Suppressor macrophage treated with lipopolysaccharide for 4 hours (primary cell): ENCODE results near the gene FOCAD.
A peak's percentile ranks its signal among the peaks of the same experiment; 100 is the strongest.
"Not testable (repeated sequence)": the region's sequence is repeated elsewhere in the genome, so short reads cannot be mapped to it uniquely, and the experiment has no call there.

Source experiments
- DNase-seq: peaks from one replicate; pipeline ENCODE4 v3.0.0-alpha.2; 2020

The FOCAD gene, protein sequence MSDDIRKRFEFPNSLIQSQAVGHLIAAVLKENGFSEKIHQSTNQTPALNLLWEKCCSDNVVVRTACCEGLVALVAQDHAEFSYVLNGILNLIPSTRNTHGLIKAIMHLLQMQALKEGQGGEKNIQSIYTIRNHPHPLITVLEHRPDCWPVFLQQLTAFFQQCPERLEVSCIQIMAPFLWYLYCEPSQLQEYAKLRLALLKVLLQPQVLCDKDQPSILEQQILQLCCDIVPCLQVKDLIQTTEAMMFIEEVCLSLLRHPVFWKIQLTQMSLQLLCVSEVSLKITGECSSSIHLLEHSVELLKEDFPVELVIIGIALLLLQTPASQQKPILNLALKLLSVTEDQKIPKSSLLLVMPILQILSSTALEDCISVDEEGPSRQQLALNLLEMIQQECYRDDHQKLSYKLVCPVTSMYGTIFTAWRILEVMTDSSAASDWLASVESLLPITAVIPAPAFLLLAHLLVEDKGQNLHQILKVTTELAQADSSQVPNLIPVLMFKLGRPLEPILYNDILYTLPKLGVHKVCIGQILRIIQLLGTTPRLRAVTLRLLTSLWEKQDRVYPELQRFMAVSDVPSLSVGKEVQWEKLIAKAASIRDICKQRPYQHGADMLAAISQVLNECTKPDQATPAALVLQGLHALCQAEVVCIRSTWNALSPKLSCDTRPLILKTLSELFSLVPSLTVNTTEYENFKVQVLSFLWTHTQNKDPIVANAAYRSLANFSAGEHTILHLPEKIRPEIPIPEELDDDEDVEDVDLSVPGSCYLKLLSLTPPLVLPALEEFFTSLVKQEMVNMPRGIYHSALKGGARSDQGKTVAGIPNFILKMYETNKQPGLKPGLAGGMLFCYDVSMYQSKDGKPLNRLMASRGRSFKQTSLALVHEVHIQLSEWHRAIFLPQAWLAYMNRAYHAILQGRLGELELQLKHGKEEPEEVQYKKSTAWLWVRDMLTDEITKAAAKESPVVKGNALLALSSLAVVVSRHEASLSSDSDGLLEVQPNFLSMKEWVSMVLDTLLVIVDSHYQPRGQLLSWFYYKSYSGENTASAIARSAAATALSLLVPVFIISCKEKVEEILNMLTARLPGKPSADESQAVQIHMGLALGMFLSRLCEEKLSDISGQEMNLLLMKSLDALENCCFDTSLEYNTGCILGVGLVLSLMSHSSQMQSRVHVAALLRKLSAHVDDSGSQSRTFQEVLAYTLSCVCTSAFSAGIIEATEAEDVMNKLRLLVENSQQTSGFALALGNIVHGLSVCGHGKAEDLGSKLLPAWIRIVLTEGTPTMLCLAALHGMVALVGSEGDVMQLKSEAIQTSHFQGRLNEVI (N-terminal part only)

DNA sequence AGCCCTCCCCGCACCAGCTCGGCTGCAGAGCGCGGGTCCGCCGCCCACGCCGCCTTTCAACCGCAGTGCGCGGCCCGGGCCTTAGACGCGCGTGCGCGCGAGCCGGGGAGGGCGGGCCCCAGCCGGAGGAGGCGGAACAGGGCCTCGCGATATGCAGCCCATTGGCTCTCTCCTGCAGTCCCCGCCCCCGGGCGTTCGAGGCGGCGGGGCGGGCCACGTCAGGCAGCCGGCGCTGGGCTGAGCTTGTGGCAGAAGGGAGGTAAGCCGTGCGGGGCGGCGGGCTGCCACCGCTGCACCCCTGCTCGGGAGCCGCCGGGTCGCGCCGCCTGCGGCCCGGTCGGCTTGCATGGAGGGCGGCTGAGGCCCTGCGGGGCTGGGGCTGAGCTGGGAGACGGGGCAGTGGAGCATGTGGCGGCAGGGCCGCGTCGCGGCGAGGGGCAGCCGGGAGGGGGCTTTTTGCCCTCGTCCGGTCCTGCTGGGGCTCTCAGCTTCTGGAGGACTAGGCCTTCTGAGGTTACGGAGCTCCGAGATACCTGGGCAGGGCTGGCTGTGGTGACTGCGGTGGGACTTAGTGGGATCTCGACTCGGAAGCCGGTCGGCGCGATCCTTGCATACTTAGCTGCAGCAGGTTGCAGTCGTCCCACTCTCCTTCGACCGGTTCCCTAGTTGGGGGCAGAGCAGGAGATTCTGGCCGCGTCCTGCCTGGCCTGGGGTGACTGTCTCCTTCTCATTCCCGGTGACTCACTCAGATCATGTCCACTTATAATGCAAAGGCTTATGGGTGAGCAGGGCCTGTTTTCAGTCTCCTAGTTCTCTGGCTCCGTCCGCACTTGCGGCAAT, at the start of gene FOCAD:
TSS of gene FOCAD (plus strand) at position 225 of the 840 bp plus-strand sequence. CDS start 31,095 bp downstream, outside the sequence.
- DNase-seq: peak; percentile 97

DNA sequence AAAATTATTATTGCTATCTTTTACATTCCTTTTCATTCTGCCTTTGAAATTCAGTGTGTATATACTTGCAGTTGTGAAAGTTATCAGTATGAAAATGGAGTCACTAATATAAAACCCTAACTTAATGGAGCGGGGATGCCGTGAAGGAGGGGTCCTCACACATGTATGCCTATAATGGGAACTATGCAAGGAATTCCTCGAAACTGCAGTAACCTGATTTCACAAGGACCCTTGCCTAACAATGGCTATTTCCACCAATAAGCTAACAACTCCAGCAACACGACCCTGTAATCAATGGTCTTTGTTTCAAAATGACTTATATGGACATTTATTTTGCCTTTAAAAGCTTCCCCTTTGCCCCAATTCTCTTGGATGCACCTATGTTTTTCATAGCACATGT, 49.2 kb upstream of the FOCAD start:
- no peak for DNase-seq

DNA sequence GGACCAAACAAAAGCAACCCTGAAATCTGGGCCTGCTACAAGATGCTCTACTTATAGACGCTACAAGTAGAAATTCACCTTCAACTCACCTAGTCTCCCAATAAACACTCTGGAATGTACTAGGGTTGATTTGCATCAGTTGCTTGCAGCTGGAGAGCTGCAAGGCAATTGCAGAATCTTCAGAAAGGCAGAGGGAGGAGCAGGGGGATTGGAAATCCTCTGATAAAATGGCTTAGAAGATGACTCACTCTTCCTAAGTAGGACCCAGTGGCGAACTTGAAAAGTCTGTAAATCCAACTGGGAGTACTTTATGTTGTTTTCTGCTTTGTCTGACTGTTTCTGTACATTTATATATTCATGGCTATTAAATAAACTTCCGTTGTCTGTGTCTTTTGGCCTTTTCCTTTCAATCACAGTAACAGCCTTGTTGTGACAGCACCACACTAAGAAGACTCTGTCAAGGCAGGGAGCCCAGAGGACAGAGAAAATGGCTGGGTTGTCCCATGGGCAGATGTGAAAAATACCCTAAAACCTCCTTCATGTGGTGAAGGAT, 47.1 kb upstream of the FOCAD start:
- DNase-seq: no peak

DNA sequence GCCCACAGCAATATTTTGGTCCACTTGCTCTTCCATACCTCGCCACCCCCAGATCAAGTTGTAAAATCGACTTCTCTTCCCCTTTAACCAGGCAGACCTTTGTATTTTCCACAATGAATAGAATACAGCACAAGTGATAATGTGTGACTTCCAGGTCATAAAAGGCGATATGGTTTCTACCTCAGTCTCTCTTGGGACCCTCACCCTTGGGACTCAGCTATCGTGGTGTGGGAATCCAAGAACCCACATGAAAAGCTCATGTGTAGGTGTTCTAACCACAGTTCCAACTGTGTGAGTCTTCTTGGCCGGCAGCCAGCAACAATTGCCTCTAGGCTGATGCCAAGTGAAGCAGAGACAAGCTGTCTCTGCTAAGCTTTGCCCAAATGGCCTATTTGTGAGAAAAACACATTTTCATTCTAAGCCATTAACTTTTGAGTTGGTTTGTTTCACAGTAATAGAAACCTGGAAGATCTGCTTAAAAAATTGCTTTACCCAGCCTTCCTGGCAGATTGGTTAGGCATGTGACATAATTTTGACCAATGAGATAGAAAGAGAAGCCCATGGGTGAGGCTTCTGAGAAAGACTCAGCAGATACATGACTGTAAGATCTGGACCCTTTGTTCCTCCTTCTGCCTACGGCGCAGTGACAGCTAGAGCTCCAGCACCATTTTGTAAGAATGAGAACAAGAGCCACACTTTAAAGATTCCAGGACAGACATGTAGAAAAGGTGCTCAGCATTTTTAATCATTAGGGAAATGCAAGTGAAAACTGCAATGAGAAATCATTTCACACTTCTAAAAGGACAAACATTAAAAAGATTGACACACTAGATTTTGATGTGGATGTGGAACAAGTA, 43.5 kb upstream of the FOCAD start:
- DNase-seq: no peak

DNA sequence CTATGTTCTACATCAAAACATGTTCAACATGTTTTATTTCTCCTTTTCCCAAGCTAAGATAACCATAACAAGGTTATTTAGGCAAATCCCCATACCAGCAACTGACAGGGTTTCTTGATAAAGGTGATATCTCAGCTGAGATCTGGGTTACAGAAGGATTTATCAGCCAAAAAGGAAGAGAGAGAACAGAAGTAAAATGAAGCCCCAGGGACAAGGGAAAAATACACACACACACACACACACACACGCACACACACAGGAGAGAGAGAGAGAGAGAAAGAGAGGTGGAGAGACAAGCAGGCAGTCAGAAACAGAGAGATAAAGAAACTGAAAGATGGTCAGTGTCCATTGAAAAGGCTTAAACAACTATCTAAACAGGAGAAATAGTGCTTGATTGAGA, 42.0 kb upstream of the FOCAD start:
- DNase-seq: no peak

DNA sequence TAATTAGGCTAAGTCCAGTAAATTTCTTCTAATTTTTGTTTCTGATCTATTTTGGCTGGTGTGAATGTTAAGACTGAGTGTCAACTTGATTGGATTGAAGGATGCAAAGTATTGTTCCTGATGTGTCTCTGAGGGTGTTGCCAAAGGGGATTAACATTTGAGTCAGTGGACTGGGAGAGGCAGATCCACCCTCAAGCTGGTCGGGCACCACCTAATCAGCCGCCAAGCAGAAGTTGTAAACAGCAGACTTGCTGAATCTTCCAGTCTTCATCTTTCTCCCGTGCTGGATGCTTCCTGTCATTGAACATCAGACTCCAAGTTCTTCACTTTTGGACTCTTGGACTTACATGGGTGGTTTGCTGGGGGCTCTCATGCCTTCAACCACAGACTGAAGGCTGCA, 40.4 kb upstream of the FOCAD start:
- DNase-seq: no peak

DNA sequence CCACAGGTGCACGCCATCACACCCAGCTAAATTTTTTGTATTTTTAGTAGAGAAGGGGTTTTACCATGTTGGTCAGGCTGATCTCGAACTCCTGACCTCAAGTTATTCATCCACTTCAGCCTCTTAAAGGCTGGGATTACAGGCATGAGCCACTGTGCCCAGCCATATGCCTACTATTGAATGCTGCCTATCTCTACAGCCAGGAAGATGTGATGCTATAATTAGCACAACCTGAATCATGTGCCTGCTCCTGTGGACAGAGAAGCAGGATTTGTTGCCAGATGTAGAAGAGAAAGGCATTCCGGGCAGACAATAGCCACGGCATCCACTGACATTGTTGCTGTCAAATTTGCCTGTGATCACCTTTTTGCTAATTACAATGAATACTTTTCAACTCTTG, 37.4 kb upstream of the FOCAD start:
- no peak for DNase-seq

DNA sequence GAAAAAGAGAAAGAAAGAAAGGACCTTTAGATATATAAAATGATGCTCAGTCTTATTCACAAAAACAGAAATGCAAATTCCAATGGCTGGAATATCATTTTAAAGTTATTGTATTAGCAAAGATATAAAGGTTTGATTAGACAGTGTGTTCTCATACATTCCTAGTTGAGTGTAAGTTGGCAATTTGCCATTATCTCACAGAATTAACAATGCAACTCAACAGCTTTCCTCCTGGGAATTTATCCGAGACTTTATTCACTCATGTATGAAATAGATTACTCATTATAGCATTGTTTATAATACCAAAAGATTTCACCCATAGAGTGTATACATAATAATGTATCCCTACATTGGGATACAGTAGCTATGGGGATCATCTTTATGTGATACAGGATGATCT, 34.7 kb upstream of the FOCAD start:
- DNase-seq: no peak

DNA sequence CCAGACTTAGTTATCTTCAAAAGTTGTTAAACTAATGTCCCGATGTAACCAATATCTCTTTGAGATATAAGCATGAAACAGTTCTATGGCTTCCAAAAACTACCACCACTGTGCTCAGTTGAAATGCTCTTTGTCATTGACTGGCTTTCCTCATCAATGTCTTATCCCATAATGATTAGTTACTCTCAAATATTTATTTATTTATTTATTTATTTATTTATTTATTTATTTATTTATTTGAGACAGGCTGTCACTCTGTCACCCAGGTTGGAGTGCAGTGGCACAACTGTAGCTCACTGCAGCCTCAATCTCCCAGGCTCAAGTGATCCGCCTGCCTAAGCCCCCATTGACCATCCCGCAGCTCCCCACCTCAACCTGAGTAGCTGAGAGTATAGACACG, 33.7 kb upstream of the FOCAD start:
- DNase-seq: no peak

DNA sequence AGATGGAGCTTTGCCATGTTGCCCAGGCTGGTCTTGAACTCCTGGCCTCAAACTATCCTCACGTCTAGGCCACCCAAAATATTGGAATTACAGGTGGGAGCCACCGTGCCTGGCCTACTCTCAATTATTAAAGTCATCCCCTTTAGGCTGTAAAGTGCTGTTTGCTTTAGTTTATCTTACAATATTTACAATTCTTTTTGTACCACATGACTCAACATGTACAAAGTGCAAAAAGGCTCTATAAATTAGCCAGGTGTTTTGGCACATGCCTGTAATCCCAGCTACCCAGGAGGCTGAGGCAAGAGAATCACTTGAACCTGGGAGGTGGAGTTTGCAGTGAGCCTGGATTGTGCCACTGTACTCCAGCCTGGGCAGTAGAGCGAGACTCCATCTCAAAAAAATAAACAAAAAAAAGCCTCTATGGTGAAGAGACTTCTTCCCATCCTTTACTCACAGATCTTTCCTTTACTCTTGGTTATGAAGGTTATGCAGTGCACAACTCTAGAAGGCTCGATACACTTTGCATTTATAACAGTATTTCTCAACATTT, 33.2 kb upstream of the FOCAD start:
- no peak for DNase-seq

DNA sequence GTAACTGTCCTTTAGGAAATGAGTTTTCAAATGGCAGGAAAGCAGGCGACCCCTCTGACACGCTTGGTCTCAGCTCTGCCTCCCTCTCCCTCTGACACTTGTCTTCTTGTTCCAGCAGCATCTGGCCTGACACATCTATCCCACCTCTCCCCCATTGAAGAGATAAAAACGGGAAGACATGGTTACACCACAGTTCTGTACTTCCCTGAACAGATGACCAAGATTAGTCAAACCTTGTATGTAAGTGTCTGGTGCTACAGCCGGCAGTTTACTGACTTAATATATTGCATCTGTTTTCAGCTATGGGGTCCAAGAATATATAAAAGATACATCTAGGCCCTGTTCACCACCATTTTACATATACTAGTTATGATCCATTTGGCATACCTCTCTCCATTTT, 32.1 kb upstream of the FOCAD start:
- DNase-seq: peak; percentile 28

DNA sequence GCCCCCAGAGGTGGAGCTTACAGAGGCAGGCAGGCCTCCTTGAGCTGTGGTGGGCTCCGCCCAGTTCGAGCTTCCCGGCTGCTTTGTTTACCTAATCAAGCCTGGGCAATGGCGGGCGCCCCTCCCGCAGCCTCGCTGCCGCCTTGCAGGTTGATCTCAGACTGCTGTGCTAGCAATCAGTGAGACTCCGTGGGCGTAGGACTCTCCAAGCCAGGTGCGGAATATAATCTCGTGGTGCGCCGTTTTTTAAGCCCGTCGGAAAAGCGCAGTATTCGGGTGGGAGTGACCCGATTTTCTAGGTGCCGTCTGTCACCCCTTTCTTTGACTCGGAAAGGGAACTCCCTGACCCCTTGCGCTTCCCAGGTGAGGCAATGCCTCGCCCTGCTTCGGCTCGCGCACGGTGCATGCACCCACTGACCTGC, 25.8 kb upstream of the FOCAD start:
- not testable (repeated sequence) for DNase-seq

DNA sequence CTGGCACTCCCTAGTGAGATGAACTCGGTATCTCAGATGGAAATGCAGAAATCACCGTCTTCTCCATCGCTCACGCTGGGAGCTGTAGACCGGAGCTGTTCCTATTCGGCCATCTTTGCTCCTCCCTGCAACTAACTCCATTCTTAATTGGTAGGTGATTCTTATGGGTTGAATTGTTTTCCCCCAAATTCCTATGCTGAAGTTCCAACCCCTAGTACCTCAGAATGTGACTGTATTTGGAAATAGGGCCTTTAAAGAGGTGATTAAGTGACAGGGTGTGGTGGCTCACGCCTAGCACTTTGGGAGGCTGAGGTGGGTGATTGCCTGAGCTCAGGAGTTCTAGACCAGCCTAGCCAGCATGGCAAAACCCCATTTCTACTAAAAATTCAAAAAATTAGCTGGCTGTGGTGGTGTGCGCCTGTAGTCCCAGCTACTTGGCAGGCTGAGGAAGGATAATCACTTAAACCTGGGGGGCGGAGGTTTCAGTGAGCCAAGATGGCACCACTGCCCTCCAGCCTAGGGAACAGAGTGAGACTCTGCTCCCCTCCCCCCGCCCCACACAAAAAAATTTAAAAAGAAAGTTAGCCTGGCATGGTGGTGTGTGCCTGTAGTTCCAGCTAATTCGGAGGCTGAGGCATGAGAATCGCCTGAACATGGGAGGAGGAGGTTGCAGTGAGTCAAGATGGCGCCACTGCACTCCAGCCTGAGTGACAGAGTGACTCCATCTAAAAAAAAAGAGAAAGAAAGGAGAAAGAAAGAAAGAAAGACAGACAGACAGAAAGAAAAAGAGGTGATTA, 25.2 kb upstream of the FOCAD start:
- DNase-seq: no peak

DNA sequence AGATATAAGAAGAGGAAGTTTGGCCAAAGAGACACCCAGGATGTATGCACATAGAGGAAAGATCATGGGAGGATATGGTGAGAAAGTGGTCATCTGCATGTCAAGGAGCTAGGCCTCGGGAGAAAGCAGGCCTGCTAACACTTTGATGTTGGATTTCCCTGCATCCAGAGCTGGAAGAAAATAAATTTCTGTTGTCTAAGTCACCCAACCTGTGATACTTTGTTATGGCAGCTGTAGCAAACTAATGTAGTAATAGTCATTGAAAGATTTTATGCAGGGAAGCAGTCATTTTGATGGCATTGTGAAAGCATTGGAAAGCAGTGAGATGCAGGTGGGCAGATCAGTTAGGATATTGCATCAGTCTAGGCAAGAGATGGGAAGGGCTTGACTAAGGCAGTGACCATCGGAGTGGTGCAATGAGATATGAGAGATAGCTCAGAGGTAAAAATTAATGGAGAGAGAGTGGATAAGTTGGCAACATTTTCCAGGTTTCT, 24.5 kb upstream of the FOCAD start:
- no peak for DNase-seq

DNA sequence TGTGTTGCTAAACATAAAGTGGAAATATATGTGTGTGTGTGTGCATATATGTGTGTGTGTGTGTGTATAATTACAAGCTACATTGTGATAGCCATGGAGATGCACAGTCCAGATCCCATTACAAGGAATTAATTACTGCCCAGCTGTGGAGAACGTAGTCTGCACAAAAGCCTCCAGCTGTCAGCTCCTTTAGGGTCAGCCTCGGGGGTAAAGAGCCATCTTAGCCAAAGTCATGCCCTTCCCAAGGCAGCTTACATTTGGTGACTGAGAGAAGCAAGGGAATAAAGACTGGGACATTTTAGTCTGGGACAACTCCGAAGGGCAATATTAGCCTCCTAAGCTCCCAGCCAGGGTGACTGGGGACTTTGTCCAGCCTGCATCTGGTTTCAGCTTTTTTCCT, 21.9 kb upstream of the FOCAD start:
- DNase-seq: no peak

DNA sequence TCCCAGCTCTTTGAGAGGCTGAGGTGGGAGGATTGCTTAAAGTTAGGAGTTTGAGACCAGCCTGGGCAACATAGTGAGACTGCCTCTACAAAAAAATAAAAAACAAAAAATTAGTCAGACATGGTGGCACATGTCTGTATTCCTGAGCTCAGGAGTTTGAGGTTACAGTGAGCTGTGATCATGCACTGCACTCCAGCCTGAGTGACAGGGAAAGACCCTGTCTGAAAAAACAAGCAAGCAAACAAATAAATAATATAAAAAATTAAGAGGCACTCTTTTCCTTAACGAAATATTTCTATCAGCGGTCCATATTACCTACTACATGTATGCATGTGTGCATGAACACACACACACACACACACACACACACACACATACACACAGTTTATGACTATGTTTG, 20.9 kb upstream of the FOCAD start:
- DNase-seq: no peak

DNA sequence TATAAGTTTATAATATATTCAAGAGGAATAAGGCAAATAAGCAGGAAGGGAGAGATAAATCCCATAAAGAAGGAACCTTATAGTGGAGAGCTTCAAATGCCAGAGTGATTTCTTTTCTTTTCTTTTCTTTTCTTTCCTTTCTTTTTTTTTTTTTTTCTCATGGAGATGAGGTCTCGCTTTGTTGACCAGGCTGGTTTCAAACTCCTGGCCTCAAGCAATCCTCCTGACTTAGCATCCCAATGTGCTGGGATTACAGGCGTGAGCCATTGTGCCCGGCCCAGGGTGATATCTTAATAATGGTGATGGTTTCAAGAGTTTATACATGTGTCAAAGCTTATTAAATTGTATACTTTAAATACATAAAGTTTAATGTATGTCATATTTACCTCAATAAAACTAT, 19.6 kb upstream of the FOCAD start:
- DNase-seq: no peak

DNA sequence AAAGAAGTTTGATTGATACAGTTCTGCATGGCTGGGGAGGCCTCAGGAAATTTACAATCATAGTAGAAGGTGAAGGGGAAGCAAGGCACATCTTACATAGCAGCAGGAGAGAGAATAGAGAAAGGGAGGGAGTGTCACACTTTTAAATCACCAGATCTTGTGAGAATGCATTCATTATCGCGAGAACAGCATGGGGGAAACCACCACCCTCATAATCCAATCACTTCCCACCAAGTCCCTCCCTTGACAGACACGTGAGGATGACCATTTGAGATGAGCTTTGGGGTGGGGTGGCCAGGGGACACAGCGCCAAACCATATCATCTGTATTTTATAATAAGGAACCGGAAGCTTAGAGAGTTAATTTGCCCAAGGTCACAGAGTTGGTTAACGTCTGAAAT, 13.7 kb upstream of the FOCAD start:
- DNase-seq: no peak

DNA sequence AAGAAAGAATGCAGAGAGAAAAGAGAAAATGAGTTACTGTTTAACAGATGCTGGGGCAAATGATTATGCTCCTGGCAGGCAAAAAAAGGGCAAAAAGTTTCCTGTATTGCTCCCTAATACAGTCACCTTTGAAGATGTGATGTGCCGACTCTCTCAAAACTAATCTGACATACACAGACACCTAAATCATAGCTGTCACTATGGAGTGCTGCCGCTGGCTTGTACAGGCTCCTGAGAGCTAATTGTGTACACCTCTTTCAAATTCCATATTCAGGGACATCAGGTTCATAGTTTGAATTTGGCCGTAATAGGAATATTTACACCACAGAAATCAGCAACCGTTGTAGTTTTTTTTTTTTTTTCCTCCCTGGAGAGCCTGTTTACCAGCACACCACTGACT, 12.4 kb upstream of the FOCAD start:
- no peak for DNase-seq

DNA sequence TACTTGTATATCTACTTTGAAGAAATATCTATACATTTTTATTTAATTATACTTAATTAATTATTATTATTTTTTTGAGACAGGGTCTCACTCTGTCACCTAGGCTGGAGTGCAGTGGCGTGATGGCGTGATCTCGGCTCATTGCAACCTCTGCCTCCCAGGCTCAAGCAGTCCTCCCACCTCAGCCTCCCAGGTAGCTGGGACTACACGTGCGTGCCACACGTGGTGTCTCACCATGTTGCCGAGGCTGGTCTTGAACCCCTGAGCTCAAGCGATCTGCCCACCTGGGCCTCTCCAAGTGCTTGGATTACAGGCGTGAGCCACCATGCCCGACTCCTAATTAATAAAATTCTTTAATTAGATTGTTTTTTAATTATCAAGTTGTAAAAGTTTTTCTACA, 10.5 kb upstream of the FOCAD start:
- not testable (repeated sequence) for DNase-seq
